ENCODE data around the gene CNPPD1.
A peak's percentile ranks its signal among the peaks of the same experiment; 100 is the strongest.

Gene CNPPD1

DNA sequence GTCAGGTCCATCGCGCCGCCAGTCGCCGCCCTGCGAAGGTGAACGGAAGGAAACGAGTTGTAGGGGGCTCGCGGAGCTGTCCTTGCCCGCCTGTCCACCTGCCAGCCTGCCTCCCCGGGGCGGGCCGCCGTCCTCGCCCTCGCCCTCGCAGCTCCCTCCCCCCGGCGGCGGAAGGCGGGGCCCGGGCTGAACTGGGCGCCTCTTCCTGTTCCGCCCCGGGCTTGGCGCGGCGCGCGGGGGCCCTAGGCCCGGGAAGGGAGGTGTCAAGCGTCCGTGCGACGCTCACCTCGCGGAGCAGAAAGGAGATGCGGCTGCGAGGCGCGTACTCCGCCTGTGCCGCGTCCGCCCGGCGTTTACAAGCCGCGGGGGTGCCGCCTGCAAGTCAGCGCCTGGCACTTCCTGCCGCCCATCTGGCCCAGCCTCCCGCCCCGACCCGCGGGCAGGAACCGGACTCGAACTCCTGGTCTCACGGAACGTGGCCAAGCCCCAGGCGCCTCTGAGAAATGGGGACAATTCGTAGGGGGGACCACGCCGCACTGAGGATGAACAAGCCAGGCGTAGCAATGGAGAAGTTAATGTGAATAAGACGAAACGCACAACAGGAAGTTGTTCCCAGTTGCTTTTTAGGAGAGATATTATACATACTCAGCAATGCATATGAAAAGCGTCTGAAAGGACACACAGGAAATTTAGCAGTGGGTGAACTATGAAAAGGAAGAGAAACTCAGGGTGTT lies at the start of gene CNPPD1:
Gene CNPPD1 (minus strand): TSS at position 108 of the 734 bp plus-strand sequence. CDS start 97 bp downstream, at position 11.
- DNase-seq = peak; percentile 76

DNA sequence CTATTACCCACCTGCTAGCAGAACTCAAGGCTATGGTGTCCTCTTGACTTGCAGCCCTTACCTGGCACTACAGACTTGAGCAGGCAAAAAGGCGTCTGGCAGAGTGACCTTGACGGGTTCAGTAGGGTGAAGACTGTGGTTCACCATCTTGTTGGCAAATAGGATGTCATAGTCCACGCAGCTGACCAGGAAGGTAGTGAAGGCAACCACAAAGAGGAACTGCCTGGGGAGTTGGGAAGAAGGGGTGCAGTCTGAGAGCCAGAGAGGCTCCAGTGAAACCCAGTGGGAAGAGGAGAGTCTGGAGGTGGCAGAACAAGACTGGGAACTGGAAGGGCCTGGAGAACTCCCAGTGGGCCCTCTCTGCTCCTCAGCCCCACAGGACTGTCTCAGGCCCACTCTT lies 48.6 kb upstream of the CNPPD1 start:
- no peak for DNase-seq

DNA sequence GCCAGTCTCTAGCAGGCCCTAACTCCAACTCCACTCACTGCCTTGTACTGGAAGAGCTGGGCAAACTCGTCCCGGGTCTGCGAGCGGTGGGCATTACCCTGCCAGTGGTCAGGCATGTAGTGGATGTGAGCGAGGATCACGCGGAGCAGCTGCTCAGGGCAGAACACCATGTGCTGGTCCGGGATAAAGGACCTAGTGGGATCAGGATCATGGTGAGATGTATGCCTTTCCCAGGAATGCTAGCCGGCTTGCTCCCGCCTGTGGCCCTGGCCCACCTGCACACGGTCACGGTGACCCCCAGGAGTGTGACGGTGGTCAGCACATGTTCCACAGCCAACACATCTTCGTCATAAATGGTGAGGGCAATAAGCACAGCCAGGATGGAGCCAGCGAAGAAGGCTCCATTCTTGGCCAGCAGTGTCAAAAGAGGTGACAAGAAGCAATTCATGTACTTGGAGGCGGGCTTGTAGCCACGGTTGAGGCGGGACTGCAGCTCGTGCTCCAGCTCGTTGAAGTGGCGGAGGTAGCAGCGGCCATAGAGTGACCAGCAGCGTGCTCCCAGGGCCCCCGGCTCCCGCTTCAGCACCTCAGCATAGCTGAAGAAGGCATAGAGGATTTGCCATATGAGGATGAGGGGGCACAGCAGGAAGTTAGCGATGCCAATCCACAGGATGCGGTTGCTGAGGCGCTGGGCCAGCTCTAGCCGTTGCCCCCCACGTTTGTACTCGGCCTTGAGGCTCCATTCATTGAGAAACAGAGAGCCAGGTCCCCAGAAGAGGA lies 47.3 kb upstream of the CNPPD1 start:
- DNase-seq = no peak

DNA sequence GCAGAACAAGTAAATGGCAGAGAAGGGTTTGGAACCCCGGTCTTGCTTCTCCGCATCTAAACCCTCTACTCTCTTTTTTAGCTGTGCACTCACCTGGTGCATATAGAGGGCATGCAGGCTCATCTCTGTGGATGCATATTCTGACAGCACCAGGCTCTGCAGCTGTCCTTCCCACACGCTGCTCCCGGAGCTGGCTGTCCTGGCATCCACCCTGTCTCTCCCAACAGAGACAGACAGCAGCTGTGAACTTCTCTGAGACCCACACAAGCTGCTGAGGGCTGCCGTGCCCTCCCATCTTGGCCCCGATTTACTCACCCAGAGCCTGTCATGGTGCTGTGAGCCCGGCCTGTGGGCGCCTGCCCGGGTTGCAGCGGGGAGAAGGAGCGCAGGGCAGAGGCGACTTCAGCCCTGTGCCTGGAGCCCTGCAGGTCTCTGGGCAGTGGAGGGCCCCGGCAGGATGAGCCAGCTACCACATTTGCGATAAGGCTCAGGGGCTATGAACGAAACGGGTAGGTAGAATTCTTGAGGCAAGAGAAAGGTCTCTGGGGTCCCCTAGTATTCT lies 45.3 kb upstream of the CNPPD1 start:
- no peak for DNase-seq

DNA sequence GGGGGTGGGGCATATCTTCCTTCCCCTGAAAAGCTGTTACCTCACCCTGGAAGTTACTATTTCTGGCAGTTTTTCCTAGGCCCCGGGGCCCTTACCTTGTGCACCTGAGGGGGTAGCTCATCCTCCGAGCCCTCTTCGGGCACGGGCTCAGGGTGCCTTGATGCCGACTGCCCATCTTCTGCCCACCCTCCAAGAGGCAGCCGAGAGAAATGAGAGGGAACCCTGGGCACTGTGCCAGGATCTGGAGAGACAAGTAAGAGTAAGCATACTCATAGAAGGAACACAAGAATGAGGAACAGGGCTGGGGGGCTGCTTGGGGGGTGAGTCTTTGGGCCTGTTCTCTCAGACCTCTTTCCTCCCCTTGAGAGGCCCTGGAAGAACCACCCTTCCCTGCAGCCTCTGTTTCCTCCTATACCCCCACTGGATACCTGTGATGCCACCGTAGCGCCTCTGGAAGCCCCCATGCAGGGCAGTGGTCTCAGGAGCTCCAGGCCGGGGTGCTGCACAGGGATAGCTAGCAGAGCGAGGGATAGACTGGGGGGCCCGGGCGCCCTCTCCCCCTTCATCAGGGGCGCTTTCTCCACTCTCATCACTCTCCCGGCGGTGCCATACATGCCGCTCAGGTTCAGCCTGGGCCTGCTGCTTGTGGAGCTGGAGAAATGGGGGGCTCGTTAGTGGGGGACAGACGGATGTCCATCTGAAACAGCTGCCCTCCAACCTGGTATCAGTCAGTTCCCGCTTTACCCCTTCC lies 44.1 kb upstream of the CNPPD1 start:
- DNase-seq = no peak

DNA sequence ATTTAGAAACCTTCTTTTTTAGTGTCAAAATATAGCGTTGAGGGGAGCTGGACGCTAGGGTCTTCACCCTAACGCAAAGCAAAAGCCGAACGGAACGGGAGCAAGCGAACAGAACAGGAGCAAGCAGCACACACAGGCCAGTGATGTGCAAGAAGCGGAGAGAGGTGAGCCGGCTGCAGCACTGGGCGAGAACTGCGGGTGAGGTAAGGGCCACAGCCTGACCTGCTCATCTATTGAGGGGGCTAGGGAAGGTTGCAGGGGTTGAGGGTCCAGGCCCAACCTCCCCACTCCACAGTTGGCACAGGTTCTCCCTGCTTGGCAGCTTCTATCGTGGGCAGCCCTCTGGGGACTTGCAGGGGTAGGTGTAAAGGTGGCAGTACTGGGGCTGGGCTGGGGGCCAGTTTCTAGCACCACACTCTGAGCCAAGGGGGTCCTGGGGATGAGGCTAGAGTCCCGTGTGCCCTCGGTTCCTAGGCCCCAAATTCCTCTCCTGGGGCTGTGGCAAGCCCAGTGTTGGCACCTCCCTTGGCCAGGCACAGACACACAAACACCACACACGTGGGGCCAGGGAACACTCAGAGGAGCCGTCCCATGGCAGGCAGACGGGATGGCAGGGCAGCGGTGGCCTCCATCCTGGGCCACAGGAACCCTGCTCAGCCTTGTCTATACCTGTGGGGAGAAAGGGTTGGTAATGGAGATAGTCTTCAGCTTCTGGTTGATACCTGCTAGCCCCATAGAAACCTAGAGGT lies 43.2 kb upstream of the CNPPD1 start:
- no peak for DNase-seq

DNA sequence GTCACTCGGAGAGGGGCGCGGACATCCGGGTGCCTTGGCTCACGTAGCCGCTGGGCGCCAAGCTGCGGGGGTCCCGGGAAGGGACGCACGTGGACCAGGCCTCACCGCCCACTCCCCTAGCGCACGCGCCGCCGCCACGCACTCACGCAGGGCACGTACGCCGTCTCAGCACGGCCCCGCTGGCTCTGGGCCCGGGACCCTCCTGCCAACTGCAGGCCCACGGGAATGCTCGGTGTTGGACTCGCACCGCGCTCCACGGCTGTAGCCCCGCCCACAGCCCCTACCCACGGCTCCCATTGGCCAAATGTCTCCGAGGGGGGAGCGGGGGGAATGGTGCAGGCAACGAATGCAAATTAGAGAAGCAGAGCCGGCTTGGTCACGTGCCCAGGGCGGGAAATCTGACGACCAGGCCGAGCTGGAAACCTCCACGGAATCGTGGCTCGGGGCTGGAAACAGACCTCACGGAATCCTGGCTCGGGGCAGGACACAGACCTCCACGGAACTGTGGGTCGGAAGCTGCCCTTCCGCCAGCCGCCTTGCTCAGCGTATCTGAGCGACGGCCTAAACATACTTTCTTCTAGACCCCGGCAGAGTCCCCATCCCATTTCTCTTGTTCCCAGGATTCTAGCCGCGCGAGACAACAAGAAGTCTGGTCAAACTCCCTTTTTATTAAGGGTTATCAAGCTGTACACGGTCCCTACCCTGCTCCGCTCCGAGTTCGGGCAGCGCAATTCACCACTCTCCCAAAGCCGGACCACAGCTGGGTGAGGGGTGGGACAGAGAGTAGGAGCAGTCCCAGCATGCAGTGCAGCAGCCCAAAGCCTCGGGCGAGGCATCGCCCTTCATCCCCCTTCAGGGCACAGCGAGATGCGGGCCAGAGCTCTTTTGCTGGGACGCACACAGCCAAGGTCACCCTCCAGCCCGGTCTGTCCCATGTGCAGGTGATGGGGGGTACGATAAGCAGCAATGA lies 42.3 kb upstream of the CNPPD1 start, which contains the start of gene ABCB6:
Gene ABCB6 (minus strand): TSS at position 227 of the 970 bp plus-strand sequence. CDS start 285 bp downstream, outside the sequence.
- peak; percentile 83 for DNase-seq

DNA sequence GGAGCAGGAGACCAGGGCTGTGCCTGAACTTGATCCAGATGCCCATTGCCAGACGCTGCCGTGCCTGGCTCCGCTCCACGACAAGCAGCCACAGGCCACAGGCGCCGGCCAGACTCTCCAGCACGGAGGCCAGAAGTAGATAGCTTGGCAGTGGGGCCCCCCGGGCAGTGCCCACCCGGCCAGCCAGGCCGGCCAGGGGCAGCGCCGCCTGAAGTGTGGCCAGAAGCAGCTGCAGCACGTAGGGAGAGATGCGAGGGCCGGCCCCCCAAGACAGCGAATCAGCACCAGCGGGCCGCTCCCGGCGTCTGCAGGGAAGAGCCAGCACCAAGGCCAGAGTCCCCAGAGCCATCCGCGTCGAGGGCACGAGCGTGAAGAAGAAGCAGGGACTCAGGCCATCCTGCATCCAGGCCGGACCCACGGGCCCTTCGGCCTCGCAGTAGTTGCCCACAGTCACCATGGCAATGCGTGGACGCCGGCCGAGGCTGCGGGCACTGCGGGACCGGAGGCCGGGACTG lies 41.5 kb upstream of the CNPPD1 start:
- no peak for DNase-seq

DNA sequence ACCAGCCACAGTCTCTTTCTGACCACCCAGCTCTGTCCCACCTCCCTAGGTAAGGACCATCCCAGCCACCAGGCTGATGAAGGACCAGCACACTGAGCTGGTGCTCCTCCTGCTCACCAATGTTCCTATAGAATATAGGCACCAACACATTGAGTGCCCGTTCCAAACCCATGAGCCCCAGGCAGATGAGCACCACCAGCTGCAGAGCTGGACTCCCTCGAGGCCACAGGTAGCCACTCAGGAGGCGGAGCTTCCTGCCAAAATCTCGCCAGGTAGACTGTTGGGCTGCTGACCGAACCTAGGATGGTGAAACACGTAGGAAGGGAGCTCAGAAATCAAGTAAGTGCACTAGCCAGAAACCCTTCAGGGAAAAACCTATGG lies 39.8 kb upstream of the CNPPD1 start:
- no peak for DNase-seq

DNA sequence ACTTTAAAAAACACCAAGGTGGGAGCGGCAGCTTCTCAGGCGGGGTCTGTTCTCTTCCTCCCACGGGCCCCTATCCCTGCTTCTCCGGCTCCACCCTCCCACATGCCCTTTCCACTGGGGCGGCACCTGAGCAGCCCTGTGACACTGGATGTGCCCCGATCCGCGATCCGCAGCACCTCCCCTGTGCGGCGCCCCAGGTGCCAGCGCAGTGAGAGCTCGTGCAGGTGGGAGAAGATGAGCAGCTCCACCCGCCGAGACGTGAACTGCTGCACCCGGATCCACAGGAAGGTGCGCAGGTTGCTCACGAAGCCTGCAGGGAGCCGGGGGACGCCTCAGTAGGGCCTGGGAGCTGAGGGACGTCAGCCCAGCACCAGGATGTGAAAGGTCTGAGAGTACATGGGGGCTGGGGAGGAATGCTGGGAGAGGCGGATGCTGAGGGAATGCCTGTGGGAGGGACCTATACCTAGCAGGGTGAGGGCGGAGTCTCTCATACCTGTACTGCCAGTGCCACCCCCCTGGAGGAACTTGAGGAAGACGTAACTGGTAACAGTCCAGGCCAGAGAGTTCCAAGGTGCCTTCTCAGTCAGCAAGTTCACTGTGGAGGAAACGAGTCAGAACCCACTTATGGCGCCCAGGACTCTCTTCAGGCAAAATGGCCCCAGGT lies 39.3 kb upstream of the CNPPD1 start:
- no peak for DNase-seq

DNA sequence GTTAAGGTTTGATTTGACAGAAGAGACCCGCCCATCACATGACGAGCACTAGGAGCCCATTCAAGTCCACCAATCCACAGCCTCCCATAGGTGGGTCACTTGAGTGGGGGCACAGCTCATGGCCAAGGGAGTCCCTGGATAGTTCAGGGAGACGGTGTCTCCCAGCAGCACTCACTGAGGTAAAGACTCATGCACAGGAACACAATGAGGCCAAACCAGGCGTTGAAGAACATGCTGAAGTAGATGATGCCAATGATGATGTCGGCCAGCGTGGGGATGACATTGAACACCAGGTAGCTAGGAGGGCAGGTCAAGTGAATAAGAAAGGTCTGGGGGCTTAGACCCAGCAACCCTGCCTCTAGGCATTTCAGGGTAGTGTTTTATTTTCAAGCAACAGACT lies 38.1 kb upstream of the CNPPD1 start:
- DNase-seq = no peak

DNA sequence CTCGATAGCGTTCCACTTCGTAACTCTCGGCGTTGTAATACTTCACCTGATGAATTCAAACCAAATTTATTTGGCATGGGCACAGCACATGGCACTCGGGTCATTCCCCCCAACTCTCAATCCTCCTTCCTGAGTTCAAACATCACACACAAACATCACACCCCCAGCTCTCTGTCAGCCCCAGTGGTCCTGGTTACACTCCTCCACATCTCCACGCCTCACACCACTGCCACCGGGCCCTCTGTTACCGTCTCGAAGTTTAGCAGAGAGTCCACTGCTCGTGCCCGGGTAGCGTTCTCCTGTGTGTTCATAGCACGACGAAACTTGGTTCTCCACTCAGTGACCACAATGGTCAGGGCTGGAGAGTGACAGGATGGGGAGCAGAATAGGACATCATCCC lies 37.4 kb upstream of the CNPPD1 start:
- no peak for DNase-seq

DNA sequence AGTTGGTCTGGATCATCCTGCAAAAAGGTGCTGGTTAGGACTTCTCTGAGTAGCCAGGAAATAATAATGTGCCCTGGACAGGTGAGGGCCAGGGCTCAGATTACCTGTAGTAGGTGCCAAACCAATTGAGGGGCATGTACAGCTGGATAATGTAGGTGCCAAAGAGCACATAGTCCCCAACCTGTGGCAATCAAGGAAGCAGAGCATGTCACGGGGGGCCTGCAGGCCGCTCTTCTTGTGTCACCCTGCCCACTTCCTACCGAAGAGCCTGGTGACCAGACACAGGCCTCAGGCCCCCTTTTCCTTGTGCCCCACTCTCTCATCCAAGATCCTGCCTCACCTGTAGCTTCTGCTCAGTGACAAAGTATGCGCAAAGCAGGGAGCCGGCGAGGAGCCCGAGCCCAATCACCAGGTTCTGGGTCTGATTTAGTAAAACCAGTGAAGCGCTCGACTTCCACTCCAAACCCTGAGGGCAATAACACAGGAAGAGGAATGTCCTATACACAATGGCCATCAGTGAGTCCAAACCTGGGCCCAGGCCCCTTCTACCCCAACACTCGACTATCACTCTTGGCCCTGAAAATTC lies 36.9 kb upstream of the CNPPD1 start:
- DNase-seq = no peak

DNA sequence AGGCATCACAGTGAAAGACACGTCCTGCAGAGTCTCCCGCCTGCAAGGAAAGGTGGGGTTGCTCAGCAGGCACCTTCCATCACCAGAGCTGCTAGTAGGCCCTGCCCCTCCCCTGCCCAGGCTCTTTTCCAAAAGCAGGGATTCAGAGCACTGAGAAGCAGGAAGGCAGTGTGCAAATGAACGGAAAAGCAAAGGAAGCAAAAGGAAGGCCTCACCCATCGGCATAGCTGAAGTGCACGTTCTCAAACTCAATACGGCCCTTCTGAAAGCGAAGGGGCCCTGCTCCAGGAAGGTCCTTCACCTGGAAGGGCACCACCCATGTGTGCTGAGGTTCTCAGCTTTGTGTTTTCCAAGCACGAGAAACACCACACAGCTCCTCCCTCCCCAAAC lies 36.3 kb upstream of the CNPPD1 start:
- no peak for DNase-seq

DNA sequence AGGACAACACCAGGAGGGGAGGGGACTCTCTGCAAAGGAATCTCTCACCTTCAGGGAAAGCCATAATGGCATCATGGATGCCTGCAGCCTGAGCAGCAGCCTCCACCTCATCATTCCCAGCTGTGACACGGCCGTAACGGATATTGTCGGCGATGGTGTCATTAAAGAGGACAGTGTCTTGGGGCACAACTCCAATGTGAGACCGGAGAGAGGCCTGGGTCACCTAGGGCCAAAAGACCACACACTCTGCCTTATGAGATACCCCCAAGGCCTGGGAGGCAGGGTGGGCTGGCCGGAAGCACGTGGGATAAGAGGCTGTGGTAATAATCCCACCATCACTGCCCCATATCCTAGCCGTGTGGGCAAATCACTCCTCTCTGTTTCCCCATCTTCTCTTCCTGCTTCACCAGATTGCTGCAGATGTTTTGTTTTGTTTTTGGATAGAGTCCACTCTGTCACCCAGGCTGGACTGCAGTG lies 34.2 kb upstream of the CNPPD1 start:
- DNase-seq = no peak

DNA sequence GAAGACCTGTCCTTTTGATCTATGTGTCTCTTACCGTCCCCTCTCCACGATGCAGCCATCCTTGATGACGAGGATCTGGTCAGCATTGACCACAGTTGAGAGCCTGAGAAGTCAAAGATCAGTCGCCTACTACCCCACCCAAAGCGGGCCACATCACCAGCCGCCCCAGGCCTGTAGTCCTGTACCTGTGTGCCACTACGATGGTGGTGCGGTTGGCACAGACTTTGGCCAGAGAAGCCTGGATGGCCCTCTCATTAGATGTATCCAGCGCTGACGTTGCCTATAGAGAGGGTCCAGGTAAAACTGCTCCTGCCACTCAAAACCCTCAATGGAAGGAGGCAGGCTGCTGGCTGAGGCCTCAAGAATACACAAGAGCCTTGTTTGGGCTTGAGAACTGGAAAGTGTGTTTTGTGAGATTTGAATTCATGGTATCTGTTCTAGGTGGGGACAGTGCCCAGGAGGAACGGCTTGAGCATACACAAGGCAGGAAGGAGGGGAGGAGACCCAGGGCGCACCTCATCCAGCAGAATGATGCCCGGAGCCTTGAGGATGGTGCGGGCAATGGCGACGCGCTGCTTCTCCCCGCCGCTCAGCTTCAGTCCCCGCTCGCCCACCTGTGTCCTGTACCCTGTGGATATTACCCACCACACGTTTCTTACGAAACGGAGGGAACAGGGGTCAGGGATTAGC lies 33.6 kb upstream of the CNPPD1 start:
- DNase-seq = no peak

DNA sequence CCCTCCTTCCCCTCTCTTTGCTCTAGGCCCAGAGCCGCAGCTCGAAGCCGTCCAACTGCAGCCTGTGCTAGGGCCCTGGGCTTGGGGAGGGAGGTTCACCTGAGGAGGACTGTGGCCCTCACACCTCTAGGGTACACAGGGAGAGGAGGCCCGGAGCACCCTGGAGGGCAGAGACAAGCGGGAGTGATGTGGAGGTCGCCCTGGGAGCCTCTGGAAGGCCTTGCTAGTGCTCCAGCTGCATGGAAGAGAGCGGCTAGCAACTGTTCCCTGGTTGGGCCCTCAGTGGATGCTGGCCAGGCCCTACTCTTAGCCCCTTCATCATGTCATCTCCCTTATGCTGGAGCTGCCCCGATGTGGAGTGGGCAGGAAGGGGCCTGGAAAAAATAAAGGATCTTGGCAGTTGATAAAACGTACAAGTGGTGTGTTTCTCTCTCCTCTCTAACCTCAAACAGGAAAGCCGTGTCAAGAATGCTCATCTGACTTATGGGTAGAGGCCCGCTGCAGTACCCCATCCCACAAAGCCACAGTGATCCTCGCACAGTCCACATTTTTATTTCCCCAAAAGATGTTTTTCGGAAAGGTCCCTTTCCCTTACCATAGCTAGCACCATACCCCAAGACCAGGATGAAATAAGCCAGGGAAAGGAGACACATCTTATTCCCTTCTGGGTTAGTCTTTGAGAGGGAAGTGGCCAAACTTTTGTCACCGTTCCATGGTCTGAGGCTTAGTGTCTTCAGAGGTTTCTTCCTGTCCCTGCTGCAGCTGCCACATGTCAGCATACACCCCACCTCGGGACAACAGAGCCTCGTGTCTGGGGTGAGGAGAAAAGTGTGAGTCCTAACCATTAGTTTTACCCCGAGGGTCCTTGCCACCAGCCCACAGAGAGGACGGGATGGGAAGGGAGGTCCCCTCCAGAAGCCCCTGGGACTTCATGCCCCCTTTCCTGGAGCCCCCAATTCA lies 32.8 kb upstream of the CNPPD1 start:
- no peak for DNase-seq
